Measurements from ENCODE around the gene S100P. TPM values are rescaled to one million over a fixed set of nuclear protein-coding genes. Genes with fewer than 3 reads are reported as not detected.

Gene S100P
- total RNA-seq, 1 donor from 2014 or later: 16.1 TPM

GRCh38 chr4:6706173-6706572 is 12.5 kb downstream of the S100P start:
- DNase-seq (no peak), ATAC-seq (no peak)
- Histone ChIP-seq H3K27ac (no peak overlapping the region), H3K9me3 (no peaks in the 10 kb centered on the region), H3K4me1 (peaks cover 37% of the 10 kb centered on the region), H3K4me3 (no peak overlapping the region), H3K27me3 (ENCODE audit: low read depth) (no peaks in the 10 kb centered on the region), H3K36me3 (peaks cover 8% of the 10 kb centered on the region)
- no peak for TF ChIP-seq CTCF (IDR thresholded peaks at IDR 0.05)
- intact Hi-C loops (cut with DNase I): no loop called here

GRCh38 chr4:6709230-6710114 is 15.8 kb downstream of the S100P start, which contains the start of gene MRFAP1L1:
Gene MRFAP1L1 (minus strand): TSS chr4:6709865. CDS start chr4:6709629, 236 bp downstream.
- ATAC-seq: peak; percentile 96 to 99
- no peak for TF ChIP-seq CTCF (IDR thresholded peaks at IDR 0.05)
- intact Hi-C loops (cut with DNase I): loop anchor here (10.0 kb wide), 1 partner anchor 165 kb away; no protein-coding TSS in a partner anchor
- no peaks in the 10 kb centered on the region for H3K9me3 ChIP-seq
- DNase-seq: peak; percentile 98
- peaks cover 37% of the 10 kb centered on the region for H3K4me1 ChIP-seq
- H3K27ac ChIP-seq: peak within 1 kb of the TSS; percentile 82
- H3K27me3 ChIP-seq (ENCODE audit: low read depth): no peaks in the 10 kb centered on the region
- peak within 1 kb of the TSS; percentile 89 for H3K4me3 ChIP-seq
- peaks cover 8% of the 10 kb centered on the region for H3K36me3 ChIP-seq

GRCh38 chr4:6710282-6710681 is 16.6 kb downstream of the S100P start:
- Histone ChIP-seq H3K4me1 (peaks cover 37% of the 10 kb centered on the region), H3K27ac (peak overlapping the region; percentile 82), H3K4me3 (peak overlapping the region; percentile 89), H3K36me3 (peaks cover 8% of the 10 kb centered on the region), H3K9me3 (no peaks in the 10 kb centered on the region), H3K27me3 (ENCODE audit: low read depth) (no peaks in the 10 kb centered on the region)
- ATAC-seq (peak in 1 of 2 donors; percentile 20), DNase-seq (no peak)
- TF ChIP-seq CTCF (IDR thresholded peaks at IDR 0.05): no peak
- intact Hi-C loops (cut with DNase I): loop anchor here (10.0 kb wide), 1 partner anchor 165 kb away; no protein-coding TSS in a partner anchor

GRCh38 chr4:6710996-6711395 is 17.3 kb downstream of the S100P start:
- Histone ChIP-seq H3K36me3 (peaks cover 8% of the 10 kb centered on the region), H3K4me1 (peaks cover 35% of the 10 kb centered on the region), H3K9me3 (no peaks in the 10 kb centered on the region), H3K27ac (no peak overlapping the region), H3K27me3 (ENCODE audit: low read depth) (no peaks in the 10 kb centered on the region), H3K4me3 (no peak overlapping the region)
- TF ChIP-seq CTCF (IDR thresholded peaks at IDR 0.05): no peak
- no peak for DNase-seq
- no peak for ATAC-seq
- intact Hi-C loops (cut with DNase I): loop anchor here (10.0 kb wide), 1 partner anchor 164 kb away; no protein-coding TSS in a partner anchor

GRCh38 chr4:6714954-6715353 is 21.3 kb downstream of the S100P start:
- no peak overlapping the region for H3K27ac ChIP-seq
- ATAC-seq: no peak
- intact Hi-C loops (cut with DNase I): loop anchor here (10.0 kb wide), 1 partner anchor 160 kb away; no protein-coding TSS in a partner anchor
- H3K9me3 ChIP-seq: no peaks in the 10 kb centered on the region
- no peak overlapping the region for H3K4me3 ChIP-seq
- no peaks in the 10 kb centered on the region for H3K36me3 ChIP-seq
- no peak for TF ChIP-seq CTCF (IDR thresholded peaks at IDR 0.05)
- H3K27me3 ChIP-seq (ENCODE audit: low read depth): no peaks in the 10 kb centered on the region
- DNase-seq: no peak
- peaks cover 19% of the 10 kb centered on the region for H3K4me1 ChIP-seq
